HCT116 (cell line): ENCODE results near the gene RAB8B. TPM values are rescaled to one million over a fixed set of nuclear protein-coding genes. Genes with fewer than 3 reads are reported as not detected.

Source experiments
- ATF3 ChIP-seq: IDR thresholded peaks from 2 replicates; pipeline ENCODE4 v1.6.1; 2012
- CBX3 ChIP-seq: IDR thresholded peaks from 2 replicates; pipeline ENCODE4 v1.6.1; 2012; ENCODE audit warnings: low read depth
- CEBPB ChIP-seq: IDR thresholded peaks from 2 replicates; pipeline ENCODE4 v1.6.1; 2012; ENCODE audit warnings: low read depth
- ELF1 ChIP-seq: IDR thresholded peaks from 2 replicates; pipeline ENCODE4 v1.6.1; 2012; ENCODE audit warnings: low read depth, borderline replicate concordance
- EZH2 ChIP-seq: fragments of 200-600 bp; sonication (generic); IDR thresholded peaks from 2 replicates; pipeline ENCODE4 v1.6.1; 2017; ENCODE audit warnings: antibody characterized with exemption, mixed run types
- POLR2A ChIP-seq: IDR thresholded peaks from 2 replicates; pipeline ENCODE4 v1.7.0; 2011; ENCODE audit warnings: borderline replicate concordance; ENCODE audit not compliant: insufficient read depth, insufficient read length; ENCODE audit errors: extremely low read depth
- REST ChIP-seq: IDR thresholded peaks from 2 replicates; pipeline ENCODE4 v1.6.1; 2012; ENCODE audit warnings: low read depth
- YY1 ChIP-seq: IDR thresholded peaks from 2 replicates; pipeline ENCODE4 v1.6.1; 2011; ENCODE audit warnings: low read length, low read depth, moderate library complexity, mild to moderate bottlenecking; ENCODE audit not compliant: insufficient replicate concordance; ENCODE audit errors: extremely low read depth
- ZBTB33 ChIP-seq: IDR thresholded peaks from 2 replicates; pipeline ENCODE4 v1.6.1; 2011; ENCODE audit warnings: mild to moderate bottlenecking, low read length, moderate library complexity; ENCODE audit not compliant: insufficient replicate concordance; ENCODE audit errors: extremely low read depth
- ZNF274 ChIP-seq: fragments of 200-500 bp; sonication (Bioruptor generic); IDR thresholded peaks from 2 replicates; pipeline ENCODE4 v1.6.1; 2014; ENCODE audit warnings: mild to moderate bottlenecking, low read depth, low read length, inconsistent platforms
- total RNA-seq: library from RNA; stranded (reverse); gene quantifications from one replicate; pipeline ENCODE4 v1.2.1, GENCODE V29; 2021; ENCODE audit not compliant: unreplicated experiment

RAB8B gene
- total RNA-seq, 1 experiment from 2014 or later: 19.4 TPM

- TF ChIP-seq REST (no peak), POLR2A (no peak), ZBTB33 (no peak), CEBPB (no peak), ZNF274 (no peak), EZH2 (no peak), YY1 (no peak), CBX3 (no peak), ATF3 (no peak), ELF1 (no peak)
Observed at GRCh38 chr15:63210151-63211091, 21.0 kb downstream of the RAB8B start (continued).
